Skeletal muscle satellite cell (primary cell): ENCODE measurements around the gene UNC5CL. TPM values are rescaled to one million over a fixed set of nuclear protein-coding genes. Genes with fewer than 3 reads are reported as not detected.

Source experiments
- H3K27me3 ChIP-seq: 2 replicates; pipeline ENCODE4 v1.7.0; 2013; ENCODE audit warnings: low read length; ENCODE audit not compliant: control insufficient read depth, insufficient read depth
- H3K36me3 ChIP-seq: 2 replicates; pipeline ENCODE4 v1.7.0; 2013; ENCODE audit warnings: mild to moderate bottlenecking, control low read depth, low read length; ENCODE audit not compliant: insufficient read depth
- H3K4me1 ChIP-seq: 2 replicates; pipeline ENCODE4 v1.7.0; 2013; ENCODE audit warnings: low read length; ENCODE audit not compliant: control insufficient read depth, insufficient read depth
- H3K4me2 ChIP-seq: 2 replicates; pipeline ENCODE4 v1.7.0; 2013; ENCODE audit warnings: mild to moderate bottlenecking, low read length
- H3K4me3 ChIP-seq: 2 replicates; pipeline ENCODE4 v1.7.0; 2013; ENCODE audit warnings: low read length
- H3K9ac ChIP-seq: 2 replicates; pipeline ENCODE4 v1.7.0; 2013; ENCODE audit warnings: mild to moderate bottlenecking, low read depth, low read length, moderate library complexity
- H3K9me3 ChIP-seq: replicated peaks from 2 replicates; pipeline ENCODE4 v1.7.0; 2013; ENCODE audit warnings: mild to moderate bottlenecking, control low read depth, low read length
- total RNA-seq: library from RNA; depleted of rRNA; stranded (reverse); fragments of >200 nt; gene quantifications from 2 replicates; pipeline ENCODE4 v1.2.3, GENCODE V29; 2012; rRNA removed

Gene UNC5CL, protein sequence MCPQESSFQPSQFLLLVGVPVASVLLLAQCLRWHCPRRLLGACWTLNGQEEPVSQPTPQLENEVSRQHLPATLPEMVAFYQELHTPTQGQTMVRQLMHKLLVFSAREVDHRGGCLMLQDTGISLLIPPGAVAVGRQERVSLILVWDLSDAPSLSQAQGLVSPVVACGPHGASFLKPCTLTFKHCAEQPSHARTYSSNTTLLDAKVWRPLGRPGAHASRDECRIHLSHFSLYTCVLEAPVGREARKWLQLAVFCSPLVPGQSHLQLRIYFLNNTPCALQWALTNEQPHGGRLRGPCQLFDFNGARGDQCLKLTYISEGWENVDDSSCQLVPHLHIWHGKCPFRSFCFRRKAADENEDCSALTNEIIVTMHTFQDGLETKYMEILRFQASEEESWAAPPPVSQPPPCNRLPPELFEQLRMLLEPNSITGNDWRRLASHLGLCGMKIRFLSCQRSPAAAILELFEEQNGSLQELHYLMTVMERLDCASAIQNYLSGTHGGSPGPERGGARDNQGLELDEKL
- total RNA-seq: 0.22 and 0.25 TPM in 2 replicates

DNA sequence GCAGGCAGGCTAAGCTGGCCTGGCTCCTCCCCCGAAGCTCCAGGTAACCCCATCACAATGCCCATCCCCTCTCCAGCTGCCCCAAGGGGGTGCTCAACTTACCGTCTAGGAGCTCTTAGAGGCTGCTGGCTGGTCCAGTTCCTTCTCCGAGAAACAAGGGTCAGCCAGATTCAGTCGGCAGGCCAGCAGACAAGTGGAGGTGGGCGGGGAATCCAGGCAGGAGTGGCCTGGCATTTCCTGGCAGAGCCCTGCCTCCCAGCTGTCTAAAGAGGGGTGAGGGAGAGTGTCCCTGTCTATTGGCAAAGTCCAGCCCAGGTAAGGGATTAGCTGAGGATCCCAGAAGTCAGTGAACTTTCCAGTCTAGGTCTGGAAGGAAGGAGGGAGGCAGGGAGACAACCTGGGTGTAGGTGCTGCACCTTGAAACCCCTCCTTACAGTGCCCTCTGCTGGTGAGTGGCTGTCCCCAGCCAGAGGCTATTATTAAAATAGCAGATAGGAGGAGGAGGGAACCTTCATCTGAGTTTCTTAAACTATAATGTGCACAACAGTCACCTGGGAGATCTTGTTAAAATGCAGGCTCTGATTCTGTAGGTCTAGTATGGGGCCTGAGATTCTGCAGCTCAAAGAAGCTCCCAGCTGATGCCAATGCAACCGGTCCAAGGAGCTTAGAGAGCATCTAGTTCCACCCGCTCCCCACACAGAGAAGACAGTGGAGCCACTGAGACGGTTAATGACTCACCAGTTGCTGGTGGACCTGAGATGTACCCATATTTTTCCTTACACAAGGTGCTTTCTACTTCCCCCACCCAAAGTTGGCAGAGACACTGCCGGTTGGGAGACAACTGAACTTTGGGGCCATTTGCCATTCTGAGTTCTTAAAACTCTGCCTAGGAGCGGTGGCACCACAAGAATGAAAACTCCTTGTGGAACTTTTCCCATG, at the start of gene UNC5CL:
UNC5CL (minus strand) TSS at position 162 of the 939 bp plus-strand sequence. CDS start 4,147 bp downstream, outside the sequence.
- Histone ChIP-seq H3K4me1 (peaks cover 7% of the 10 kb centered on the region), H3K36me3 (no peaks in the 10 kb centered on the region), H3K9me3 (no peaks in the 10 kb centered on the region), H3K4me3 (no peak within 1 kb of the TSS), H3K4me2 (no peak within 1 kb of the TSS), H3K9ac (no peak within 1 kb of the TSS), H3K27me3 (peaks cover 16% of the 10 kb centered on the region)

DNA sequence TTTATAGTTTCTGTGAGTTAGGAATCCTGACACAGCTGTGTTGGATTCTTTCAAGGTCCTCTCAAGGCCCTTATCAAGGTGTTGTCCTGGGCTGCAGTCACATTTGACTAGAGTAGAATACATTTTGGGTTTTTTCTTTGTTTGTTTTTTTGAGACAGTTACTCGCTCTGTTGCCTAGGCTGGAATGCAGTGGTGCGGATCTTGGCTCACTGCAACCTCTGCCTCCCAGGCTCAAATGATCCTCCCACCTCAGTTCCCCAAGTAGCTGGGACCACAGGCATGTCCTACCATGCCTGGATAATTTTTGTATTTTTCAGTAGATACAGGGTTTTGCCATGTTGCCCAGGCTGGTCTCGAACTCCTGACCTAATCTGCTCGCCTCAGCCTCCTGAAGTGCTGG, 49.4 kb upstream of the UNC5CL start:
- Histone ChIP-seq H3K4me3 (no peak overlapping the region), H3K9ac (no peak overlapping the region), H3K27me3 (no peaks in the 10 kb centered on the region), H3K9me3 (no peaks in the 10 kb centered on the region), H3K4me2 (no peak overlapping the region), H3K4me1 (no peaks in the 10 kb centered on the region), H3K36me3 (peaks cover 67% of the 10 kb centered on the region)

DNA sequence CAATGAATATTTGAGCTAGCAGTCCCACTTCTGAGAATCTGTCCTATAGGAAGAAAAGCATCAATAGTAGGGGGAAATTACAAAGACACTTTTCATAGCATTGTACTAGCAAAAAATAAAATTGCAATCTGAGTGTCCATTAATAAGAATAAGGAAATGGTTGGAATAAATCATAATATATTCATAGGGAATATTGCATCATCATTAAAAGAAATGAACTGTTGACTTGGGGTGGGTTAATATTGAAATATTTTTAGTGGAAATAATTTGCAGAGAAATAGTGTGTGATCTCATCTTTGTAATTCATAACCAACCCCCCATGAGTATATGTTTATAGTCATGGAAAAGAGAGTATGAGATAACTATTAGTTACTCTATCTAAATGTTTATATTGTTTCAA, 46.2 kb upstream of the UNC5CL start:
- H3K27me3 ChIP-seq: no peaks in the 10 kb centered on the region
- no peak overlapping the region for H3K4me3 ChIP-seq
- H3K4me2 ChIP-seq: no peak overlapping the region
- no peak overlapping the region for H3K9ac ChIP-seq
- H3K4me1 ChIP-seq: no peaks in the 10 kb centered on the region
- no peaks in the 10 kb centered on the region for H3K9me3 ChIP-seq
- peaks cover 56% of the 10 kb centered on the region for H3K36me3 ChIP-seq

DNA sequence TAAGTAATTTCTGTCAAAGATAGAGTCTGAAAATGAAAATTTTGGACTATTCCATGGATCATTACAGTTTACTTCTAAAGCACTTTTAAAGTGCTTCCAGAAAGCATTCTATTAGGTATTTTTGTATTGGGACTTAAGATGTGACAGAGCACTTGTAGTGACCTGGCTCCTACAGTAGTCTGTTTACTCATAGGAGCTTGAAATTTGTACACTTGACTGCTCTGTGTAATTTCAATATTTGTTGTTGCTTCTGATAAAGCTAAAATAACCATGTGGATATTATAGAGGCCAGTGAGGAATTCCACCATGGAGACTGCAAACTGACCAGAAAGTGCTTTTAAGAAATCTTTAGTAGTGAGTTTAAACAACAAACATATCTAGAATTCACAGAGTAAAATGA, 44.1 kb upstream of the UNC5CL start:
- Histone ChIP-seq H3K9me3 (no peaks in the 10 kb centered on the region), H3K27me3 (no peaks in the 10 kb centered on the region), H3K4me3 (no peak overlapping the region), H3K4me1 (no peaks in the 10 kb centered on the region), H3K9ac (no peak overlapping the region), H3K4me2 (no peak overlapping the region), H3K36me3 (peaks cover 58% of the 10 kb centered on the region)

DNA sequence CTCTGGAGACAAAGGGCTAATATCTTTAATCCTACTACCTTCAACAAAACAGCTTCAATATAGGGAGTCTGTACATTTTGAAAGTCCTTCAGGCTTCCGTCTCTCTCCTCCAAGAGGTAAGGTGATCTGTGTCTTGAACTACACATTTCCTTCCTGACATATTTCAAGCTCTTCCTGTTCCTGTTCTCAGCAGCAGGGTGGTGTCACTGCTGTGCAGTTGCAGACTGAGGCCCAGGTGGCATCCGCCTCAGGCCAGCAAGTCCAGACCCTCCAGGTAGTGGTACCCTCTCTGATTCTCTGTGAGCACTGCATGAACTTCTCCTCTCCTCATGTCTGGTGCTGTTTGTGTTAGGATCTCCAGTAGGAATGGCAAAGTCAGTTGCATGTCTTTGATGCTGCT, 41.6 kb upstream of the UNC5CL start:
- Histone ChIP-seq H3K4me3 (no peak overlapping the region), H3K9ac (no peak overlapping the region), H3K4me2 (no peak overlapping the region), H3K27me3 (no peaks in the 10 kb centered on the region), H3K4me1 (peaks cover 3% of the 10 kb centered on the region), H3K36me3 (peaks cover 58% of the 10 kb centered on the region), H3K9me3 (no peaks in the 10 kb centered on the region)

DNA sequence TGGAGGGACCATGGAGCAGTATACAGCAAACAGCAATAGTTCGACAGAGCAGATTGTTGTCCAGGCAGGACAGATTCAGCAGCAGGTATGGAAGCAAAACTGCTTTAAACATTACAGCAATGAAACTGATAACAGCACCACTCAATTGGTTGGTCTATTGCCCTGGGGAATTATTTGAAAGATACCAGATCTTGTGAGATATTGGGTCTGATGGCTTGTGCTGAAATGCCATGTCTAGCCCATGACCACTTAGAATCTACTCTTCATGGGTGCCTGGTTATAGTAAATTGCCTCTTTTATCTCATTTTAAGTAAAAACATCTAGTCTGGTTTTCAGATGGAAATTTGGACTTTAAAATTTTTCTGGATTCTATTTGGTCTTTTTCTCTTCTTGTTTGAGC, 40.1 kb upstream of the UNC5CL start:
- H3K36me3 ChIP-seq: peaks cover 44% of the 10 kb centered on the region
- H3K27me3 ChIP-seq: no peaks in the 10 kb centered on the region
- no peaks in the 10 kb centered on the region for H3K9me3 ChIP-seq
- H3K4me3 ChIP-seq: no peak overlapping the region
- no peak overlapping the region for H3K9ac ChIP-seq
- no peak overlapping the region for H3K4me2 ChIP-seq
- H3K4me1 ChIP-seq: peaks cover 18% of the 10 kb centered on the region

DNA sequence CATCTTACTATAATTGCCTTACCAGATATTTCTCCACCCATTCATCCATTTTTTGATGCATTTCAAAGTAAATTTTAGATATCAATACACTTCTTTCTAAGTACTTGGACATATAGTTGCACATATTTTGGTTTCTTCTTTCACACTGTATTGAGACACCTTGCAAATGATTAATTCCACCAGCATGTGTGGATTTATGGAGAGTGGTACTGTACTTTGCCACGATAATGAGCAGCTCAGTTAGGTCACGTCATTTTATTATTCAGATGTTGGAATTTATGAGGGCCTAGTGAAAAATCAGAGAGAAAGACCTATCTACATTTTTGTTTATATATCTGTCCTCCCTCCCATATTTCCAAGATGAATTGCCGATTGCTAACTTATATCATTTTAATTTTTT, 39.1 kb upstream of the UNC5CL start:
- H3K4me1 ChIP-seq: peaks cover 18% of the 10 kb centered on the region
- H3K9ac ChIP-seq: no peak overlapping the region
- H3K9me3 ChIP-seq: no peaks in the 10 kb centered on the region
- H3K4me2 ChIP-seq: no peak overlapping the region
- no peaks in the 10 kb centered on the region for H3K27me3 ChIP-seq
- H3K36me3 ChIP-seq: peaks cover 34% of the 10 kb centered on the region
- no peak overlapping the region for H3K4me3 ChIP-seq

DNA sequence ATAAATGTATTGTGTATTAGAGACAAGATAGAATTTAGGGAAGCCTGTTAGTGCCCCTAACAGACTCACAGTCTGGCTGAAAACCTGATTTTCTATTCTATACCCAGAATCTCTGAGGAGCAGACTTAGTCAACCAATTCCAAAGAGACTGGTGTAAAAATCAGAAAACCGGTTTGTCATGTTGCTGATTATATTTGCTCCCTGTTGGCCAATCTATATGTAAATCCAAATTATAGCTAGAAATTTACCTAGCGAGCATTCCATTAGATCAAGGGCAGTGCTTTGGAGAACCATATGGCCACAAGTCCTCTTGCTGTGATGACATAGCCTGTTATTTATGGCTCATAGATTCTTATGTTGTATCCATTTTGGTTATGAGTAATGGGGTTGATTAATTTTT, 38.5 kb upstream of the UNC5CL start:
- H3K36me3 ChIP-seq: peaks cover 28% of the 10 kb centered on the region

DNA sequence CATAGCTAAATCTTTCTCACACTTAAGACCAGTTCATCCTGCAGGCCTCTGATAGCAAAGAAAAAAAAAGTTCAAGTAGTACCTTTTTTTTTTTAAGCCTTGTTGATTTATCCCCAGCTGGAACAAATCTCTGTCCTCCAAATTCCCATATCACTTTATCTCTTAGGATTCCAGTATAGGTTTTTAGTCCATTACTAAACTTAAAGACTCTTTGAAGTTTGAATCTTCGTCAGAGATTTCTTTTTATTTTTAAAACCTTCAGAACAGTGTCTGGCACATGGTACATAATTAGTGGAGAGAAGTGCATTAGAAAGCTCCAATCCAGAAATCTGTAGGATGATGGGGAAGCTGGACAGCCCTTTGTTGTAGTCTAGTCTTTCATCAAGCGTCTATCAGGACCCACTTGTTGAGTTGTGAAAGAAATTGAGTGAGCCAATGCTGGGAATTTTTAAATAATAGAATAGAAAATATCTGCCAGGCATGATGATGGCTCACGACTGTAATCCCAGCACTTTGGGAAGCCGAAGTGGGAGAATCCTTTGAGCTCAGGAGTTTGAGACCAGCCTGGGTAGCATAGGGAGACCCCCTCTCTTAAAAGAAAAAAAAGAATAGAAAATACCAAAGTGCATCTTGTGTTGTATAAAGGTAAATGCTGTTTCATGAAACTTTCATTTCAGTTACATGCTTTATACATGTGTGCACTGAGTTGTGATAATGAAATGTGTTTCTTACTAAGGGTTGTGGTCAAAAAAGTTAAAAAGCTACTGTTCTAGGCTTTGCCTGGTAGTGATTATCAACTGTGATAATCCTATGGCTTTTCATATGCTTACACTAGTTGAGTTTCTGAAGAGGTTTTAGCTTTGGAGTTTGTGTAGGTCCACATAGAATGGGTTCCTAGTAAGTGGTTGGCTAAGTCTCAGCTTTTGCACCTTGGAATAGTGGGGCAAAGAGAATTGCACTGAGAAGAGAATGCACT, 36.9 kb upstream of the UNC5CL start:
- Histone ChIP-seq H3K27me3 (no peaks in the 10 kb centered on the region), H3K9ac (no peak overlapping the region), H3K4me2 (peak overlapping the region; percentile 87), H3K4me3 (no peak overlapping the region), H3K36me3 (peaks cover 24% of the 10 kb centered on the region), H3K4me1 (peaks cover 18% of the 10 kb centered on the region), H3K9me3 (no peaks in the 10 kb centered on the region)

More for the DNA sequence above, 38.5 kb upstream of the UNC5CL start:
- Histone ChIP-seq H3K9ac (no peak overlapping the region), H3K4me1 (peaks cover 18% of the 10 kb centered on the region), H3K27me3 (no peaks in the 10 kb centered on the region), H3K9me3 (no peaks in the 10 kb centered on the region), H3K4me3 (no peak overlapping the region), H3K4me2 (no peak overlapping the region)

DNA sequence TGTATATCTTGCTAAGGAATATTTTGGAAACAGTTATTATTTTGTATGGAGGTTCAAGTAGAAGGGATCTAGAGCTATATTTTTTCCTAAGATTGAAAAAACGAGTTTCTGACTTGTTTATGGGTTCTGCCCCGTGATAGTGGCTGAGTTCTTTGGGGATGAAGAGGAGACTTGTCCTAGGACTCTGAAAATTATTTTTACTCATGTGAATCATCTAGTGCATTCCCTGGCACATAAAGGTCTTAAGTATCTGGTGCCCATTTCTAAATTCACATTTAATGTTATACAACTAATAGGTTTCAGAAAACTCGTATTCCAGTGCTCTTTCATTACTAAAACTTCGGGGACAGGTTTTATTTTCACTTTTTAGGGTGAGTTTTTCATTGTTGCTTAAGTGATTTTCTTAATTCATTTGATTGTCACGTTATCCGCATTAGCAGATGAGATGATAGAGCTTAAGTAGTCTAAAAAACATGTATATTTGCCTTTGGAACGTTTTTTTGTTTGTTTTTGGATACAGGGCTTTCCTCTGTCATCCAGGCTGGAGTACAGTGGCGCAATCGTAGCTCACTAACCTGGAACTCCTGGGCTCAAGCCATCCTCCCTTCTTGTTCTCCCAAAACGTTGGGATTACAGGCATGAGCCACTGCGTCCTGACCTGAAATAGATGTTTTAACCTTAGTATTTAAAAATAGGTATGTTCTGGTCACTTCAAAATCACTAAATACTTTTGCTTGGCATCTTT, 35.8 kb upstream of the UNC5CL start:
- Histone ChIP-seq H3K4me1 (peaks cover 22% of the 10 kb centered on the region), H3K9ac (peak overlapping the region; percentile 99), H3K9me3 (no peaks in the 10 kb centered on the region), H3K4me3 (peak overlapping the region; percentile 83), H3K36me3 (peaks cover 14% of the 10 kb centered on the region), H3K27me3 (no peaks in the 10 kb centered on the region), H3K4me2 (peak overlapping the region; percentile 87)
